ENCODE measurements around the gene KRT16.
"Not testable (repeated sequence)": the region's sequence is repeated elsewhere in the genome, so short reads cannot be mapped to it uniquely, and the experiment has no call there.

The KRT16 gene

DNA sequence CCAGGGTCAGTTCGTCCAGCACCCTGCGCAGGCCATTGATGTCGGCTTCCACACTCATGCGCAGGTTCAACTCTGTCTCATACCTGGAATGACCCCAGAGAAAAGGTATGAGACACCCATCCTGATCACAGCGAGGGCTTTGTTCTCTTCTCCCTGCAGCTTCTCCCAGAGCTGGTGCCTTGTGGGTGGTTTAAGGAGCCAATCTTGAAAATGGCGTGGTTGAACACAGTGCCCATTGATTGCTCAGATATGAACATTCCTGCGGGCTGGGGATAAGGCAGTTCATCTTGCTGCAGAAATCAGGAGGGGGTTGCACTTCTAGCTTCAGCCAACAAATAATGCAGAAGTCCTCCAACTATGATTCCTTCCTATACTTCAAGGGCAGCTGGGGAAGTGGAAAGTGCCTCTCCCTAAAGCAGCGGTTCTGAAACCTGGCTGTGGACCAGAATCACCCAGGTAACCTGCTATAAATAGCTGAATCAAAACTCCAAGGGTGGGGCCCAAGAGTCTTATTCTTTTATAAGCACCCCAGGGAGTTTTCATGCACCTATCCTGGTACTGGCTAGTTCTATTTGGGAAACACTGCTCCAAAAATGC is 28.1 kb downstream of the KRT16 start:
- H3K36me3 ChIP-seq (ENCODE audit: control insufficient read depth, insufficient read depth, low read length, severe bottlenecking); H3K9me3 ChIP-seq (ENCODE audit: control insufficient read depth, low read length); DNase-seq (ENCODE audit: low read depth); H3K4me3 ChIP-seq (ENCODE audit: low read length); H3K9ac ChIP-seq (ENCODE audit: low read length): not testable (repeated sequence)
- peaks cover 22% of the 10 kb centered on the region for H3K4me1 ChIP-seq (ENCODE audit: control insufficient read depth, insufficient read depth, low read length)
- peaks cover 28% of the 10 kb centered on the region for H3K27me3 ChIP-seq (replicated peaks; ENCODE audit: control insufficient read depth, insufficient read depth, low read length)

DNA sequence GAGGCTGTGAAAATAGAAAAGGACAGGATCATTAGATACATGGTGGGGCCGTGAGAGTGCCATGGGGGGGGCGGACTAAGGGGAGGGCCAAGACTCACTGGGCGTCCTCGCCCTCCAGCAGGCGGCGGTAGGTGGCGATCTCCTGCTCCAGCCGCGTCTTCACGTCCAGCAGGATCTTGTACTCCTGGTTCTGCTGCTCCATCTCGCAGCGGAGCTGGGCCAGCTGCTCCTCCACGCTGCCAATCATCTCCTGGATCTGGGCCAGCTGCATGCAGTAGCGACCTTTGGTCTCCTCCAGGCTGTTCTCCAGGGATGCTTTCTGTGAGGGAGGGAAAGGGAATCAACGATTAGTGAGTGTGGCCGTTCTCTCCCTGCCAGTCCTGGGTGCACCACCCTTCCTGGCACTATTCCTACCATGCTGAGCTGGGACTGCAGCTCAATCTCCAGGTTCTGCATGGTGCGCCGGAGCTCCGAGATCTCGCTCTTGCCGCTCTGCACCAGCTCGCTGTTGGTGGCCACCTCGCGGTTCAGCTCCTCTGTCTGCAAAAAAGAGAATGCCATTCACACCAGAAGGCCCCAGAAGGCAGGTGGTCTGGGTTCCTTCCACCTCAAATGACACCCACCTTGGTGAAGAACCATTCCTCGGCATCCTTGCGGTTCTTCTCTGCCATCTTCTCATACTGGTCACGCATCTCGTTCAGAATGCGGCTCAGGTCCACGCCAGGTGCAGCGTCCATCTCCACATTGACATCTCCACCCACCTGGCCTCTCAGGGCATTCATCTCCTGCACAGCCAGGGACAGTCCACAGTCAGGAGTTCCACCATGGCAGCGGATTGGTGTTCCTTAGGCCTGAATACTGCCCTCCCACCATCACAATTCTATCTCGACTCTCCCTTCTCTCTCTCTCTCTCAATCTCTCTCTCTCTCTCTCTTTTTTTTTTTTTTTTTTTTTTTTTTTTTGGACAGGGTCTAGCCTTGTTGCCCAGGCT is 29.1 kb downstream of the KRT16 start:
- no peak overlapping the region for H3K9ac ChIP-seq (ENCODE audit: low read length)
- no peaks in the 10 kb centered on the region for H3K36me3 ChIP-seq (ENCODE audit: control insufficient read depth, insufficient read depth, low read length, severe bottlenecking)
- peaks cover 33% of the 10 kb centered on the region for H3K27me3 ChIP-seq (replicated peaks; ENCODE audit: control insufficient read depth, insufficient read depth, low read length)
- no peak overlapping the region for H3K4me3 ChIP-seq (ENCODE audit: low read length)
- no peaks in the 10 kb centered on the region for H3K9me3 ChIP-seq (ENCODE audit: control insufficient read depth, low read length)
- no peak for DNase-seq (ENCODE audit: low read depth)
- H3K4me1 ChIP-seq (ENCODE audit: control insufficient read depth, insufficient read depth, low read length): peaks cover 24% of the 10 kb centered on the region

DNA sequence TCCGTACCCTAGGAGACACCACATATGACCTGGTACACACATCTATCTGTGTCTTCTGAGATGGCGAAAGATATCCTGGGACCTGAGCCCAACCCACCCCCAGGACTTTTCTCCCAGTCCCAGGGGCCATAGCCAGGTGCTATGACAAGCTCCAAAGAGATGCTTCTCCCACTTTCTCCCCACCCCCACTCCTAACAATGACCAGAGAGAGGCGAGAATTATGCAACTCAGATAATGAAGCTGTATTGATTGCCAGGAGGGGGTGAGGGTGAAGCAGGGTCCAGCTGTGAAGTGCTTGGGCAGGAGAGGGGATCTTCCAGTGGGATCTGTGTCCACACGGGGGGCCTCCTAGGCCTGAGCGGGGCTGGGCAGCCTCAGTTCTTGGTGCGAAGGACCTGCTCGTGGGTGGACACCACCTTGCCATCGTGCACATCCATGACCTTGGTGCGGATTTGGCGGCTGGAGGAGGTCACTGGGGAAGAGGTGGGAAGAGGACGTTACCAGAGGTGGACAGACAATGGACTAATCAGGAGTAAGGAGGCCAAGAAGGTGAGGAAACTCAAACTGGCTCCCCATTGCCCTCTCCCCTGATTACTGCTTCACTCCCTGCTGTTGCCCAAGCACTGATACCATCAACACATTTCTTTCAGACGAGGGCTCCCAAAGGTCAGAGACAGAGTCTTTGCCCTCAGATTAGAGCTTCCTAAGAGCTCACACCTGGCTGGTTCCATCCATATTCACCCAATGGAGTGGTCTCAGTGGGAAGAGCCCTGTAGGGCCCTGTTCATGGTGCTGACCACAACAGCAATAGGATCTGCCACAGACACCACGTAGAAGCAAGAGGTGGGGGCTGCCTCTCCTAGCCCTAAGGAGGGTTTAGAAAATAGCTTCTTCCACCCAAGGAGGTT is 30.3 kb downstream of the KRT16 start:
- peaks cover 24% of the 10 kb centered on the region for H3K4me1 ChIP-seq (ENCODE audit: control insufficient read depth, insufficient read depth, low read length)
- H3K4me3 ChIP-seq (ENCODE audit: low read length); H3K36me3 ChIP-seq (ENCODE audit: control insufficient read depth, insufficient read depth, low read length, severe bottlenecking); H3K9me3 ChIP-seq (ENCODE audit: control insufficient read depth, low read length); DNase-seq (ENCODE audit: low read depth); H3K9ac ChIP-seq (ENCODE audit: low read length): not testable (repeated sequence)
- H3K27me3 ChIP-seq (replicated peaks; ENCODE audit: control insufficient read depth, insufficient read depth, low read length): peaks cover 38% of the 10 kb centered on the region

DNA sequence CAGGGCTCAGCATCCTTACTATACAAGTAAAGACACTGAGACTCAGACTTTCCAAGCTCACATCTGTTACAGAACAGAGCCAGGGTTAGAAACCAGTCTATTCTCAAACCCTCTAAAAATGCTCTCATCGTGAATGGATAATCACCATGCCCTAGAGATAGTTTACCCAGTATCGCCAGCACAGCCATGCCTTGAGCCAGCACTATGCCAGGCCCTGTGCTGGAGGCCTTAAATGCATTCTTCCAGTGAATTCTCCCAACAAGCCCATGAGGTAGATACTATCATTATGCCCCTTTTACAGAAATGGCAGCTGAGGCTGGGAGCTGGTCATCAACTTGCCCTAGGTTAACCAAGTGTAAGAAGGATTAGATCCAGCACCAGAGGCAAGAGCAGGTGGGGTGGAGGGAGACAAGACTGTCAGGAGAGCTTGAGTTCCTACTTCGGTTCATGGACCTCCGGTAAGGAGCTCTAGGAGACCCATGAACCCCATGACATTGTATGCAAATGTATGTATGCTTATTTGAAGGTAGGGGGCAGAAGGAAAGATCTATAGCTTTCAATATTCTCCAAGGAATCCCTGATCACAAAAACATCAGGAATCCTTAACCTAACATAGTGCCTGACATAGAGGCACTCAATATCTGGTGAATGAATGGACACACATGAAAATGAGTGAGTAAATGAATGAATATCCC is 31.1 kb downstream of the KRT16 start:
- H3K9ac ChIP-seq (ENCODE audit: low read length): no peak overlapping the region
- H3K4me3 ChIP-seq (ENCODE audit: low read length): no peak overlapping the region
- peaks cover 43% of the 10 kb centered on the region for H3K27me3 ChIP-seq (replicated peaks; ENCODE audit: control insufficient read depth, insufficient read depth, low read length)
- no peaks in the 10 kb centered on the region for H3K9me3 ChIP-seq (ENCODE audit: control insufficient read depth, low read length)
- DNase-seq (ENCODE audit: low read depth): no peak
- no peaks in the 10 kb centered on the region for H3K36me3 ChIP-seq (ENCODE audit: control insufficient read depth, insufficient read depth, low read length, severe bottlenecking)
- H3K4me1 ChIP-seq (ENCODE audit: control insufficient read depth, insufficient read depth, low read length): peaks cover 24% of the 10 kb centered on the region

DNA sequence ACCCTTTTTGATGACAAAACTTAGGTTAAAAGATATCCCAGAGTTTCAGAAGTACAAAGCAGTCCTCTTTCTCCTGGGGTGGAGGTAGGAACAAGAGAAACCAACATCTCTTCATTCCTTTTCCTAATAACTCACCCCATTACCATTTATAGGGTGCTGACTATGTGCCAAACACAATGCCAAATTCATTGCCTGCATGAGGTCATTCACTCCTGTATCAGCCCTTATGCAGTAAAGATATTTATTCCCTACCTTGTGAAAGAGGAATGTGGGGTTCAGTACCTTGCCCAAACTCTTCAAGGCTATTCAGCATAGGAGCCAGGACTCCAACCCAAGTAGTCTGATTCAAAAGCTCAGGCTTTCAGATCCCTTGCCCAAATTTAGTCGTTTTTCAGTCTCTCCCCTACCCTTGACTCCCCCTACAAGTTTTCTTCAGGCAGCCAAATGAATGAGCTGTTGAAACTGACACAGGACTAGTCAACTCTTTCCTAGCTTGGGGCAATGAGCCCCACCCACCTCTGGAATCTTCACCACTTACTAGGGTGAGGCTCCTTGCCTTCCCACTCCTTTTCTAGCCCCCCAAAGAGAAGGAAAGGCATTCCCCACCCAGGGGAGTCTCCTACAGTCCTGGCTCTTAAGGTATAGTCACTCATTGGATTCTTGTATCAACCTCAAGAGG is 31.7 kb downstream of the KRT16 start:
- H3K27me3 ChIP-seq (replicated peaks; ENCODE audit: control insufficient read depth, insufficient read depth, low read length): peaks cover 49% of the 10 kb centered on the region
- DNase-seq (ENCODE audit: low read depth): peak; percentile 12
- peaks cover 24% of the 10 kb centered on the region for H3K4me1 ChIP-seq (ENCODE audit: control insufficient read depth, insufficient read depth, low read length)
- H3K4me3 ChIP-seq (ENCODE audit: low read length): no peak overlapping the region
- no peaks in the 10 kb centered on the region for H3K9me3 ChIP-seq (ENCODE audit: control insufficient read depth, low read length)
- H3K9ac ChIP-seq (ENCODE audit: low read length): no peak overlapping the region
- H3K36me3 ChIP-seq (ENCODE audit: control insufficient read depth, insufficient read depth, low read length, severe bottlenecking): no peaks in the 10 kb centered on the region

DNA sequence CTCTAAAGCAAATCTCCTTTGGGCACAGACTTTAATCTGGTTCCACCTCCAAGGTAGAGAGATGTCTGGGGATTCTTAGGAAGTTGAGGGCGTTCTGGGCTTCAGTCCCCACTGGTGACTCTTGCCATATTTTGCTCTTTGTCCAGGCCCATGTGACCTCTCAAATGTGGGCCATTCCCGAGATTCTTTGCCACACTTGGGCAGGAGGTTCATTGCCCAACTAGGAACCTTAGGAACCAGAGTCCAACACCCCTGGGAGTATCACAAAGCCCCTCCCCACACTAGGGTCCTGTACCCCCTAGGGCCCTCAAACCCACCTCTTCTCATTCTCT is 32.4 kb downstream of the KRT16 start:
- Histone ChIP-seq H3K36me3 (ENCODE audit: control insufficient read depth, insufficient read depth, low read length, severe bottlenecking) (no peaks in the 10 kb centered on the region), H3K9me3 (ENCODE audit: control insufficient read depth, low read length) (no peaks in the 10 kb centered on the region), H3K27me3 (replicated peaks; ENCODE audit: control insufficient read depth, insufficient read depth, low read length) (peaks cover 48% of the 10 kb centered on the region), H3K4me3 (ENCODE audit: low read length) (no peak overlapping the region), H3K9ac (ENCODE audit: low read length) (no peak overlapping the region), H3K4me1 (ENCODE audit: control insufficient read depth, insufficient read depth, low read length) (peaks cover 24% of the 10 kb centered on the region)
- no peak for DNase-seq (ENCODE audit: low read depth)

DNA sequence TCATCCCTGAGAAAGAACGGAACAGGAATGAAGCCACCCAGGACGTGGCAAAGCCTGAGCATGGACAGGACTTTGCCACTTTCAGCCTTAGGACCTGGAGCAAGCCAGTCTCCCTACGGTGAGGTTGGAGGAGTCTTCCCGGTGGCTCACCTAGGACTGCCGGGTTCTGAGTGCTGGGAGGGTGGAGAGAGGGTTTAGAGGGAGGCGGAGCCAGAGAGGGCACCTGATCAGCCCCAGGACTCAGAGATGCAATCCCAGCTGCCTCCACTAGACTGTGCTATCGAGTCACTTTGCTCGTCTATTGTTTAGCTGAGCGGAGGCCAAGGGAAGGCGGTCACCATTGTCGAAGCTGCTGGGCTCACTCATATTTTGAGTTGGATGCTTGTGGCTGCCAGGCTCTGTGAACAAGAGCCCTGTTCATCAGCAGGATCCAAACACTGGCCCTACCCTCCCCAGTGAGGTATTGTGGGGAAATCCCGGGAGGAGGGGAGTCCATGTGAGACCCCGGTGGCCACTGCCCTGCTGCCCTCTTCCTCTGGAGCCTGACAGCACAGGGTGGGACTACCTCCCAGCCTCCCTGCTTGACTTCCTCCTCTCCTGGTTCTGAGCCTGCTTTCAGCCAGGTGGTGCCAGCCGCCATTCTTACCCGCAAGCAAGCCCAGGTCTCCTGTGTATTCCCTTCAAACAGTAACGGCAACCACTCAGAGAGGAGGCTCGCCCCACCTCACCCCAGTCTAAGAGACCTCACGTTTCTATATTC is 32.9 kb downstream of the KRT16 start:
- peak; percentile 54 for DNase-seq (ENCODE audit: low read depth)
- Histone ChIP-seq H3K4me1 (ENCODE audit: control insufficient read depth, insufficient read depth, low read length) (peaks cover 24% of the 10 kb centered on the region), H3K27me3 (replicated peaks; ENCODE audit: control insufficient read depth, insufficient read depth, low read length) (peaks cover 51% of the 10 kb centered on the region), H3K9ac (ENCODE audit: low read length) (no peak overlapping the region), H3K9me3 (ENCODE audit: control insufficient read depth, low read length) (no peaks in the 10 kb centered on the region), H3K36me3 (ENCODE audit: control insufficient read depth, insufficient read depth, low read length, severe bottlenecking) (no peaks in the 10 kb centered on the region), H3K4me3 (ENCODE audit: low read length) (no peak overlapping the region)

DNA sequence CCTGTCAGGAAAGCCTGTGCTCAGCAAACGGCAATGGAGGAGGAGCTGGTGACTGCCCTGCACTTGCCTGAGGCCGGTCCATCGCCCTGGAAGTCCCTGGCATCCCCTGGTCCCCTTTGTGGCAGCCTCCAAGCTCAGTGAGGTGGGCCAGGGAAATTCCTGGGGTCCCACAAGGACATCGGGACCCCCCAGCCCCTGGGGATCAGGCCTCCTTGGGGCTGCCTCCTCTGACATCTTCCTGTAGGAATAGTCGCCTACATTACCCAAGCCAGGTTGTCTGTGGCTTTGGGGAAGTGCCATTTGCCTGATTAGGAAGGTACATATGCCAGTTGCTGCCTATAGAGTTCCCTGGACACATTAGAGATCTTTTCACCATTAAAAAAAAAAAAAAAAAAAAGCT is 33.6 kb downstream of the KRT16 start:
- Histone ChIP-seq H3K9ac (ENCODE audit: low read length) (no peak overlapping the region), H3K36me3 (ENCODE audit: control insufficient read depth, insufficient read depth, low read length, severe bottlenecking) (no peaks in the 10 kb centered on the region), H3K4me3 (ENCODE audit: low read length) (no peak overlapping the region), H3K9me3 (ENCODE audit: control insufficient read depth, low read length) (no peaks in the 10 kb centered on the region), H3K27me3 (replicated peaks; ENCODE audit: control insufficient read depth, insufficient read depth, low read length) (peaks cover 50% of the 10 kb centered on the region), H3K4me1 (ENCODE audit: control insufficient read depth, insufficient read depth, low read length) (peaks cover 24% of the 10 kb centered on the region)
- DNase-seq (ENCODE audit: low read depth): no peak

DNA sequence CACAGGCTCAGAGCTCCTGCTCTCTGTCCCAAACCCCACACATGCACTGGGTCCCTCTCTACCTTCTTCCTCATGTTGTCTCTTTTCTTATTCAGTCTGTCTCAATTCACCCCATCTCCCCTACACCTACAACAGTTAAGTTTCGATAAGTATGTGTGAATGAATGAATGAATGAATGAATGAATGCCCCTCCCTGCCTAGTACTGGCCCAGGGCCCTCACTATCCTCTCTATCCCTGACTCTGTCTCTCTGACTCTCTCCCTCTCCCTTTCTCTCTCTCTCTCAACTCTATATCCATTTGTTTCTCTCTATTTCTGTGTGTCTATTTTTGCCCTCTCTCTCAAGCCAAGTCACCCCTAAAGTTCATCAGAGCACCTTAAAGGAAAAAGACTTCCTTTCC is 34.0 kb downstream of the KRT16 start:
- no peak for DNase-seq (ENCODE audit: low read depth)
- H3K27me3 ChIP-seq (replicated peaks; ENCODE audit: control insufficient read depth, insufficient read depth, low read length): peaks cover 50% of the 10 kb centered on the region
- no peaks in the 10 kb centered on the region for H3K9me3 ChIP-seq (ENCODE audit: control insufficient read depth, low read length)
- H3K4me1 ChIP-seq (ENCODE audit: control insufficient read depth, insufficient read depth, low read length): peaks cover 24% of the 10 kb centered on the region
- no peak overlapping the region for H3K9ac ChIP-seq (ENCODE audit: low read length)
- no peaks in the 10 kb centered on the region for H3K36me3 ChIP-seq (ENCODE audit: control insufficient read depth, insufficient read depth, low read length, severe bottlenecking)
- H3K4me3 ChIP-seq (ENCODE audit: low read length): no peak overlapping the region

DNA sequence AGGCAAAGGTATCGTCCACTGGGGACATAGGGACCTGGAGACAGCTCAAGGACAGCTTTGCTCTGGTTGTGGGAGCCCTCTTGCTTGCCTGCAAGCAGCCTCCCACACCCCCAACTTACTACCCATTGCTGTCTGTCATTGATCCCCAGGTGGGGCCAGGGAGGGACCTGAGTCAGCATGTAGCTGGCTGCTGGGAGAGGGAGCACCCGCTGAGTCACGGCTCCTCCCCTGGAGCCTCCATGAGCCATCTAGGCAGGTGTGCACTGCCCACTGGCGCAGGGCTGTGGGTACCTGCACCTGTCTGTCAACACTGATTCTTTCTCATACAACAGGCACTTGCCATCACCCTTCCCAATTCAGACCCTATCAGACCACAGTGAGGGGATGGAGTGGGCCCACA is 35.8 kb downstream of the KRT16 start:
- not testable (repeated sequence) for H3K9me3 ChIP-seq (ENCODE audit: control insufficient read depth, low read length); H3K36me3 ChIP-seq (ENCODE audit: control insufficient read depth, insufficient read depth, low read length, severe bottlenecking); H3K9ac ChIP-seq (ENCODE audit: low read length); DNase-seq (ENCODE audit: low read depth); H3K4me3 ChIP-seq (ENCODE audit: low read length)
- peaks cover 12% of the 10 kb centered on the region for H3K4me1 ChIP-seq (ENCODE audit: control insufficient read depth, insufficient read depth, low read length)
- H3K27me3 ChIP-seq (replicated peaks; ENCODE audit: control insufficient read depth, insufficient read depth, low read length): peaks cover 60% of the 10 kb centered on the region

Data from adipocyte (in vitro differentiated cells).